ENCODE data around the gene CDC42EP4. TPM values are rescaled to one million over a fixed set of nuclear protein-coding genes. Genes with fewer than 3 reads are reported as not detected.

The CDC42EP4 gene
- total and polyA plus RNA-seq, 4 donors, result 15.7 to 31.0 (median 28.0) TPM

- Histone ChIP-seq H3K9ac (ENCODE audit: low read depth in 1 of 2, low read length in 2 of 2) (peak overlapping the region in 1 of 2 donors; percentile 21), H3K36me3 (ENCODE audit: control insufficient read depth in 4 of 4, insufficient read depth in 3 of 4, low read depth in 1 of 4, low read length in 3 of 4) (peaks cover 2 to 10% (median 4%) of the 10 kb centered on the region in 4 donors), H3K27me3 (ENCODE audit: control insufficient read depth in 4 of 4, insufficient read depth in 4 of 4, low read length in 3 of 4) (no peaks in the 10 kb centered on the region), H3K9me3 (ENCODE audit: control insufficient read depth in 4 of 4, low read length in 3 of 4) (no peaks in the 10 kb centered on the region), H3K4me1 (ENCODE audit: control insufficient read depth in 4 of 4, insufficient read depth in 4 of 4, low read length in 3 of 4) (peaks cover 46 to 78% (median 60%) of the 10 kb centered on the region in 4 donors), H3K27ac (ENCODE audit: low read depth in 1 of 2, low read length in 2 of 2) (peak overlapping the region; percentile 94 to 95), H3K4me3 (ENCODE audit: low read depth in 1 of 3, low read length in 3 of 3) (no peak overlapping the region)
- TF ChIP-seq NR2F2 (IDR thresholded peaks at IDR 0.05) (no peak), RAD21 (IDR thresholded peaks at IDR 0.05) (peak in 1 of 2 donors; percentile 6)
- 44% methylated on average over 7 of the region's 7 CpGs for WGBS
- DNase-seq (ENCODE audit: low spot score), result no peak
Observed at GRCh38 chr17:73289549-73290254, 22.1 kb downstream of the CDC42EP4 start.

DNA sequence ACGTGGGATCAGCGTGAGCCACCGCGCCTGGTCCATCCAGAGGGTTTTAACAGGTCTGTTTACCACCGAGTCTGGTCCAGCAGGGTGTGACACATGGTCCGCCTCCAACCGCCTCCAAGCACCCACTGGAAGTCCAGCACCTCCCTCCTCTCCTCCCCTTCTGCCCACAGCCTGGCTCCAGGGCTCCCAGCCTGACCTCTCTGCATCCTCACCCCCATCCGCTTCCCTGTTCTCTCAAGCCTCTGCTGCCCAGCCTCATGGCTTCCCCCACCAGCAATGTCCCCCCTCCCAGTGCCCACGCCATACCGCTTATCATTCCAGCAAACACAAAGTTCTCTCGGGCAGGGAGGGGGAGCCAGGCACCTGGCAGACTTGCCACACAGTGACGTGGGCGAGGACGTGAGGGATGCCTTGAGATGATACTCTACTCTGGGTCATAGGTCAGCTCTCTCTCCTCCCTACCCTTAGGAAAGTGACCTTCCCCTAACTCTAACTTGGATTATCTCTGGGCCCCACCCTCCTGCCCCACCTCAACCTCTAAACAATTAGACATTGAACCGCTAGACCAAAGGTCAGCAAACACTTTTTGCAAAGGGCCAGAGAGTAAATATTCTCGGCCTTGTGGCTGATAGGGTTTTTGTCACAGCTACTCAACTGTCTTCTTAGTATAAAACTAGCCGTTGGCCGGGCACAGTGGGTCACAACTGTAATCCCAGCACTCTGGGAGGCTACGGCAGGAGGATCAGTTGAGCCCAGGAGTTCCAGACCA lies 23.1 kb downstream of the CDC42EP4 start:
- Histone ChIP-seq H3K9me3 (ENCODE audit: control insufficient read depth in 4 of 4, low read length in 3 of 4) (no peaks in the 10 kb centered on the region), H3K27ac (ENCODE audit: low read depth in 1 of 2, low read length in 2 of 2) (peak overlapping the region; percentile 94 to 95), H3K4me1 (ENCODE audit: control insufficient read depth in 4 of 4, insufficient read depth in 4 of 4, low read length in 3 of 4) (peaks cover 43 to 70% (median 58%) of the 10 kb centered on the region in 4 donors), H3K9ac (ENCODE audit: low read depth in 1 of 2, low read length in 2 of 2) (no peak overlapping the region), H3K4me3 (ENCODE audit: low read depth in 1 of 3, low read length in 3 of 3) (no peak overlapping the region), H3K27me3 (ENCODE audit: control insufficient read depth in 4 of 4, insufficient read depth in 4 of 4, low read length in 3 of 4) (no peaks in the 10 kb centered on the region), H3K36me3 (ENCODE audit: control insufficient read depth in 4 of 4, insufficient read depth in 3 of 4, low read depth in 1 of 4, low read length in 3 of 4) (peaks cover 2 to 14% (median 5%) of the 10 kb centered on the region in 4 donors)
- TF ChIP-seq YY1 (IDR thresholded peaks at IDR 0.05) (peak; percentile 86), TAF1 (conservative IDR thresholded peaks at IDR 0.05) (no peak), HNF4A (conservative IDR thresholded peaks at IDR 0.05) (peak; percentile 96 to 99), JUND (IDR thresholded peaks at IDR 0.05) (peak; percentile 53 to 65), NR2F2 (IDR thresholded peaks at IDR 0.05) (peak; percentile 99), HNF4G (IDR thresholded peaks at IDR 0.05) (peak; percentile 90), ZBTB33 (IDR thresholded peaks at IDR 0.05) (peak; percentile 82), SP1 (IDR thresholded peaks at IDR 0.05) (peak; percentile 91), FOXA1 (IDR thresholded peaks at IDR 0.05) (no peak), FOXA2 (IDR thresholded peaks at IDR 0.05) (no peak), CTCF (IDR thresholded peaks at IDR 0.05; ENCODE audit: low read depth, low read length, missing input control) (no peak), EGR1 (IDR thresholded peaks at IDR 0.05; ENCODE audit: low read depth in 2 of 2) (peak; percentile 5 to 13), RXRA (IDR thresholded peaks at IDR 0.05) (peak; percentile 92 to 93), RAD21 (IDR thresholded peaks at IDR 0.05) (peak; percentile 27 to 39), GABPA (IDR thresholded peaks at IDR 0.05 in 1 of 2, conservative IDR thresholded peaks at IDR 0.05 in 1 of 2) (no peak)
- TF ChIP-seq, protein P1, sequence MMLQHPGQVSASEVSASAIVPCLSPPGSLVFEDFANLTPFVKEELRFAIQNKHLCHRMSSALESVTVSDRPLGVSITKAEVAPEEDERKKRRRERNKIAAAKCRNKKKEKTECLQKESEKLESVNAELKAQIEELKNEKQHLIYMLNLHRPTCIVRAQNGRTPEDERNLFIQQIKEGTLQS (IDR thresholded peaks at IDR 0.05), result no peak
- TF ChIP-seq, protein P2, sequence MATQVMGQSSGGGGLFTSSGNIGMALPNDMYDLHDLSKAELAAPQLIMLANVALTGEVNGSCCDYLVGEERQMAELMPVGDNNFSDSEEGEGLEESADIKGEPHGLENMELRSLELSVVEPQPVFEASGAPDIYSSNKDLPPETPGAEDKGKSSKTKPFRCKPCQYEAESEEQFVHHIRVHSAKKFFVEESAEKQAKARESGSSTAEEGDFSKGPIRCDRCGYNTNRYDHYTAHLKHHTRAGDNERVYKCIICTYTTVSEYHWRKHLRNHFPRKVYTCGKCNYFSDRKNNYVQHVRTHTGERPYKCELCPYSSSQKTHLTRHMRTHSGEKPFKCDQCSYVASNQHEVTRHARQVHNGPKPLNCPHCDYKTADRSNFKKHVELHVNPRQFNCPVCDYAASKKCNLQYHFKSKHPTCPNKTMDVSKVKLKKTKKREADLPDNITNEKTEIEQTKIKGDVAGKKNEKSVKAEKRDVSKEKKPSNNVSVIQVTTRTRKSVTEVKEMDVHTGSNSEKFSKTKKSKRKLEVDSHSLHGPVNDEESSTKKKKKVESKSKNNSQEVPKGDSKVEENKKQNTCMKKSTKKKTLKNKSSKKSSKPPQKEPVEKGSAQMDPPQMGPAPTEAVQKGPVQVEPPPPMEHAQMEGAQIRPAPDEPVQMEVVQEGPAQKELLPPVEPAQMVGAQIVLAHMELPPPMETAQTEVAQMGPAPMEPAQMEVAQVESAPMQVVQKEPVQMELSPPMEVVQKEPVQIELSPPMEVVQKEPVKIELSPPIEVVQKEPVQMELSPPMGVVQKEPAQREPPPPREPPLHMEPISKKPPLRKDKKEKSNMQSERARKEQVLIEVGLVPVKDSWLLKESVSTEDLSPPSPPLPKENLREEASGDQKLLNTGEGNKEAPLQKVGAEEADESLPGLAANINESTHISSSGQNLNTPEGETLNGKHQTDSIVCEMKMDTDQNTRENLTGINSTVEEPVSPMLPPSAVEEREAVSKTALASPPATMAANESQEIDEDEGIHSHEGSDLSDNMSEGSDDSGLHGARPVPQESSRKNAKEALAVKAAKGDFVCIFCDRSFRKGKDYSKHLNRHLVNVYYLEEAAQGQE (IDR thresholded peaks at IDR 0.05), result peak; percentile 53
- TF ChIP-seq, protein P3, sequence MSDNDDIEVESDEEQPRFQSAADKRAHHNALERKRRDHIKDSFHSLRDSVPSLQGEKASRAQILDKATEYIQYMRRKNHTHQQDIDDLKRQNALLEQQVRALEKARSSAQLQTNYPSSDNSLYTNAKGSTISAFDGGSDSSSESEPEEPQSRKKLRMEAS (IDR thresholded peaks at IDR 0.05), result peak; percentile 73
- DNase-seq (ENCODE audit: low spot score), result no peak
- WGBS, result 20% methylated on average over 19 of the region's 19 CpGs
